K562 (cell line): ENCODE measurements around the gene AK2. TPM values are rescaled to one million over a fixed set of nuclear protein-coding genes. Genes with fewer than 3 reads are reported as not detected.

Experiments used
- ATAC-seq: fragments of 200-7000 bp; cut with Tn5 transposase; 3 replicates; pipeline ENCODE4 v1.9.1; 2020; ENCODE audit warnings: moderate library complexity
- BruUV-seq: library from RNA; stranded (reverse); fragments of 400-500 nt; replicated peaks from 2 replicates; lab custom pipeline; 2021; lab: Mats Ljungman, UMichigan
- CTCF ChIA-PET: fragments of 300-600 bp; formaldehyde crosslinking; extraction: SDS; loops from one replicate; lab custom pipeline; 2021; ENCODE audit warnings: low intra/inter-chr PET ratio; lab: Yijun Ruan, JAX
- POLR2A ChIA-PET: fragments of 300-600, 350-650 bp; sonication (Branson Sonifier 250); formaldehyde crosslinking; extraction: SDS; loops from one replicate; lab custom pipeline; 2021; ENCODE audit warnings: antibody characterized with exemption, inconsistent platforms; lab: Yijun Ruan, JAX
- DNase-seq, 4 experiments: peaks; one replicate each; pipeline versions ENCODE4 v3.0.0 to v3.0.0-alpha.2; 2011 to 2018; ENCODE audit warnings: low spot score in 3 of 4, mixed read lengths in 3 of 4; ENCODE audit errors: extremely low read depth in 1 of 4
- FAIRE-seq: peaks from 2 replicates; lab custom pipeline; 2011; peaks lifted over from hg19 to GRCh38; lab: Jason Lieb, UNC
- H2AFZ ChIP-seq: 2 replicates; pipeline ENCODE4 v1.6.0; 2011; ENCODE audit warnings: low read depth, low read length, control low read depth, inconsistent platforms
- H3K27ac ChIP-seq: fragments of 200-600 bp; 3 replicates; pipeline ENCODE4 v1.8.0; 2011; ENCODE audit warnings: low read depth, mild to moderate bottlenecking, control low read depth, inconsistent platforms, low read length, moderate library complexity, mixed read lengths; ENCODE audit errors: extremely low read depth
- H3K27me3 ChIP-seq, 2 experiments: fragments of 300-600 bp in 1 of 2; 2 replicates in 1 of 2; 3 replicates in 1 of 2; pipeline versions ENCODE4 v1.6.0 to v1.8.0; 2011; ENCODE audit warnings: inconsistent platforms in 2 of 2, low read length in 2 of 2, mild to moderate bottlenecking in 1 of 2, mixed read lengths in 1 of 2, moderate library complexity in 1 of 2; ENCODE audit not compliant: control insufficient read depth in 2 of 2, insufficient read depth in 2 of 2
- H3K36me3 ChIP-seq: fragments of 300-600 bp; 3 replicates; pipeline ENCODE4 v1.8.0; 2011; ENCODE audit warnings: mild to moderate bottlenecking, low read length, inconsistent platforms; ENCODE audit not compliant: control insufficient read depth, insufficient read depth
- H3K4me1 ChIP-seq, 2 experiments: fragments of 200-600 bp in 1 of 2; replicated peaks in 1 of 2; 2 replicates in 1 of 2; 3 replicates in 1 of 2; pipeline versions ENCODE4 v1.5.1 to v1.8.0; 2011; ENCODE audit warnings: inconsistent platforms in 2 of 2, low read length in 2 of 2, mild to moderate bottlenecking in 1 of 2, mixed read lengths in 1 of 2, moderate library complexity in 1 of 2; ENCODE audit not compliant: control insufficient read depth in 2 of 2, insufficient read depth in 2 of 2
- H3K4me2 ChIP-seq: 2 replicates; pipeline ENCODE4 v1.6.1; 2011; ENCODE audit warnings: low read length, control low read depth, inconsistent platforms, mixed read lengths; ENCODE audit not compliant: insufficient read depth
- H3K4me3 ChIP-seq: fragments of 200-600 bp; sonication (generic), shearing (Covaris generic); 2 replicates; pipeline ENCODE4 v1.5.1; 2016; ENCODE audit warnings: control low read depth, inconsistent platforms
- H3K79me2 ChIP-seq: fragments of 200-600 bp; 3 replicates; pipeline ENCODE4 v1.8.0; 2011; ENCODE audit warnings: low read length, inconsistent platforms; ENCODE audit not compliant: control insufficient read depth, insufficient read depth
- H3K9ac ChIP-seq, 2 experiments: 2 replicates each; pipeline versions ENCODE4 v1.6.0 to v1.6.1; 2011; ENCODE audit warnings: low read depth in 2 of 2, low read length in 2 of 2, control low read depth in 1 of 2, inconsistent platforms in 1 of 2, mild to moderate bottlenecking in 1 of 2, mixed read lengths in 1 of 2; ENCODE audit not compliant: insufficient read depth in 1 of 2
- H3K9me1 ChIP-seq: one replicate; pipeline ENCODE4 v1.6.0; 2011; ENCODE audit warnings: inconsistent platforms, mild to moderate bottlenecking, low read length, moderate library complexity; ENCODE audit not compliant: control insufficient read depth, insufficient read depth
- H3K9me3 ChIP-seq: replicated peaks from 2 replicates; pipeline ENCODE4 v1.5.1; 2011; ENCODE audit warnings: low read depth, low read length, inconsistent platforms; ENCODE audit not compliant: control insufficient read depth, insufficient read depth
- H4K20me1 ChIP-seq: replicated peaks from 2 replicates; pipeline ENCODE4 v1.6.1; 2011; ENCODE audit warnings: low read length, inconsistent platforms, mixed read lengths; ENCODE audit not compliant: control insufficient read depth, insufficient read depth
- CBFA2T3 ChIP-seq: fragments of 450-650 bp; IDR thresholded peaks from 2 replicates; pipeline ENCODE4 v1.6.1; 2017
- CXXC5 ChIP-seq: fragments of 250-450 bp; sonication (Bioruptor Pico); IDR thresholded peaks from 2 replicates; pipeline ENCODE4 v1.8.0; 2022; ENCODE audit warnings: inconsistent platforms, mild to moderate bottlenecking, moderate library complexity
- KLF13 ChIP-seq: fragments of 450-650 bp; IDR thresholded peaks from 2 replicates; pipeline ENCODE4 v1.6.1; 2016; ENCODE audit warnings: missing genetic modification characterization, low read depth, mild to moderate bottlenecking, missing compliant biosample characterization, moderate library complexity, borderline replicate concordance
- L3MBTL2 ChIP-seq: fragments of 450-650 bp; IDR thresholded peaks from 2 replicates; pipeline ENCODE4 v1.6.1; 2016; ENCODE audit warnings: mild to moderate bottlenecking, moderate library complexity
- POLR3G ChIP-seq: IDR thresholded peaks from 2 replicates; pipeline ENCODE4 v1.6.1; 2011; ENCODE audit not compliant: insufficient read length, insufficient replicate concordance; ENCODE audit errors: extremely low read depth
- SAP30 ChIP-seq: fragments of 200-600 bp; sonication (generic); IDR thresholded peaks from 2 replicates; pipeline ENCODE4 v1.6.1; 2012; ENCODE audit warnings: borderline replicate concordance, low read depth, mild to moderate bottlenecking, moderate library complexity, low read length, control low read depth, inconsistent platforms; ENCODE audit not compliant: insufficient read depth, poor library complexity, severe bottlenecking
- SMAD4 ChIP-seq: fragments of 250-450 bp; sonication (Bioruptor Pico); conservative IDR thresholded peaks from 2 replicates; pipeline ENCODE4 v1.8.0; 2021; ENCODE audit warnings: inconsistent platforms, mild to moderate bottlenecking, moderate library complexity
- ZNF717 ChIP-seq: fragments of 250-450 bp; sonication (Bioruptor Pico); IDR thresholded peaks from 2 replicates; pipeline ENCODE4 v1.5.0; 2021
- WGBS: fragments of 100-300 bp; shearing (Covaris generic); methylation state at CpG from one replicate; pipeline ENCODE4 v1.1.6; 2016; ENCODE audit warnings: low coverage, mixed read lengths; ENCODE audit not compliant: insufficient coverage; ENCODE audit errors: missing lambda C conversion rate; 5-methylcytosine and 5-hydroxymethylcytosine counted together
- in situ Hi-C: fragments of 300-500 bp; cut with MboI; formaldehyde crosslinking; loops from 4 replicates; pipeline ENCODE4 v1.15.0; 2018; ENCODE audit warnings: inconsistent platforms, mixed read lengths
- intact Hi-C: fragments of 100-400 bp; cut with micrococcal nuclease; formaldehyde crosslinking; loops from 2 replicates; pipeline ENCODE4 v1.14.2; 2022
- polyA plus RNA-seq, 8 experiments: library from polyadenylated mRNA; depleted of rRNA in 4 of 8; stranded (reverse) in 5 of 8; unstranded in 3 of 8; fragments of >200 nt; fragmentation: Nextera tagmentation in 2 of 8; fragmentation: Illumina TruSeq in 1 of 8; extraction: Ambion mirVana in 2 of 8; extraction: Trizol in 1 of 8; gene quantifications; 2 replicates each; pipeline versions ENCODE4 v1.2.1 to v1.2.3, GENCODE V29; 2011 to 2014; ENCODE audit warnings: inconsistent platforms in 1 of 8, missing spikeins in 1 of 8
- total RNA-seq, 7 experiments: library from RNA; depleted of rRNA in 6 of 7; stranded (reverse); fragments of >200 nt in 6 of 7; fragmentation: Illumina TruSeq in 2 of 7; extraction: Trizol in 2 of 7; gene quantifications; 2 replicates each; pipeline versions ENCODE4 v1.2.1 to v1.2.3, GENCODE V29; 2011 to 2021; ENCODE audit warnings: low replicate concordance in 1 of 7
- TF ChIP-seq, protein P1 (sequence below): sonication (generic); formaldehyde crosslinking; IDR thresholded peaks from 2 replicates; pipeline ENCODE4 v1.8.0; 2023; ENCODE audit warnings: mild to moderate bottlenecking, missing genetic modification reagents
- TF ChIP-seq, protein P2 (sequence below), 2 experiments: IDR thresholded peaks; 2 replicates each; pipeline ENCODE4 v1.6.1; 2012; ENCODE audit warnings: improper control_type of control experiment in 2 of 2, low read depth in 2 of 2, low read length in 2 of 2, borderline replicate concordance in 1 of 2
- TF ChIP-seq, protein P3 (sequence below): fragments of 450-650 bp; IDR thresholded peaks from 2 replicates; pipeline ENCODE4 v1.6.1; 2016; ENCODE audit warnings: low read depth, mild to moderate bottlenecking, moderate library complexity

Gene AK2
- total and polyA plus RNA-seq, 9 of the 15 experiments (the other 6 are each of a cell fraction or from before 2014, with no cell fraction given): 105 to 1,050 (median 509) TPM

DNA sequence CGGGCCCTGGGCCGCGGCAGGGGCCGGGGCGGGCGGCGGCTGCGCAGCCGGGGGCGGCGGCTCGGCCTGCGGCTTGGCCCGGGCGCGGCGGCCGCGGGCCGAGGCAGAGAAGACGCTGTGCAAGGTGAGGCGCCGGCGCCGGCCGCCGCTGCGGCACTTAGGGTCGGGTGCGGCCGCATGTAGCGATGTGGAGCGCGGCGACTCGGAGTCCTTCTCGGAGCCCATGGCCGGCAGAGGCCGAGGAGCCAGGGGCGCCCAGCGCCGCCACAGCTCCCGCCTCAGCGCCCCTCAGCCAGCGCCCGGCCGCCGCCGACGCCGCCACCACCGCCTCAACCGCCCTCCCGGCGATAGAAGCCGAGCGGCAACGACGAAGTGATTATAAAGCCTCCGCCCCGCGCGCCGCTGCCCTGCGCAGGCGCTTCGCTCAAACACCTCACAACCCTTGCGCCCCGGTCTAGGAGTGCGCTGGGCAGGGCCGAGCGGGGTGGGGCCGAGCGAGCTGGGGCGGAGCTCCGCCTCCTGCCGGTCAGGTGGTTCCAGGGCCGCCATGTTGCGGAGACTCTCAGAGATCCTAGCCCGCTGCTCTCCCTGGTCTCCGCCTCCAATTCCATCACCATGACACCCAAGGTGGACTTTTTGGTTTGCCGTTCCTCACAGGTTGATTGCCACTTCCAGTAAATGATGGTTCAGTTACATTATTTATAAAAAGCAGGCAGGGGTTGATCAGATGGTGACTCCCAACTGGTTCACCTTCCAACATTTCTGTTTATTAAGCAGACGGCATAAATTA, 72.0 kb downstream of the AK2 start, which contains the start of gene RNF19B (continued):
- TF ChIP-seq KLF13 (0 out of 2 replicates have a peak, but pooled peaks have one; percentile 55), POLR3G (no peak)

DNA sequence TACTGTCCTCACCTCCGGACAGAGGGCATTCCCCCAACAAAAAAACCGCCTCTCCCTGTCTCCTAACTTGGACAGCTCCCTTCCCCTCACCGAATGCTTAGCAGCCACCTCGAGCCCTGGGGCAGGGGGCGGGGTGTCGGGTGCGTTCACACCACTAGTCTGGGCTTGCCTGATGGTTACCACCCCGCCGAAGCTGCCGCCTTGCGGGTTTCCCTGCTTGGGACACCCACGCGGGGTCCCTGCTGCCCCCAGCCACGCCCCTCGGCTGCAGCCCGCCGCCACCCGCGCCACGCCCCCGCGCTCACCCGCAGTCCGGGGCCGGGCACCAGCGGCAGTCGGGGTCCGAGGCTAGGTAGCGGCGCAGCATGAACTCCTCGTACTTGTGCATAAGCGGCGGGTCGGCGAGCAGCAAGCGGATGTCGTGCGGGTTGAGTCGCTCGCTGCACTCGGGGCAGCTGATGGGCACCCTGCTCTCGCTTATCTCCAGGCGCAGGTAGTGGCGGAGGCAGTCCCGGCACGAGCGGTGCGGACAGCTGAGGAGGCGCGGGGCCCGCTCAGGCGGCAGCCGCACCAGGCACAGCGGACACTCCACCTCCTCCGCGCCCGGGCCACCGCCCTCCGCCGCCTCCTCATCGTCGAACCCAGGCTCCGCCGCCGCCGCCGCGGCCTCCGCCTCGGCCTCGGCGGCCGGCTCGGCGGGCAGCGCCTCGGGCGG, 72.8 kb downstream of the AK2 start:
- under 1% methylated on average over 64 of the region's 78 CpGs for WGBS
- POLR2A ChIA-PET: interaction anchor here (0.6 to 2.8 kb wide), 25 partner anchors 8 to 482 kb away, joined by 3 to 22 read pairs (median 4); no protein-coding TSS in a partner anchor
- H3K9ac ChIP-seq: peak overlapping the region; percentile 43 to 96; a peak in 3 of 4 replicates
- TF ChIP-seq, protein P1, sequence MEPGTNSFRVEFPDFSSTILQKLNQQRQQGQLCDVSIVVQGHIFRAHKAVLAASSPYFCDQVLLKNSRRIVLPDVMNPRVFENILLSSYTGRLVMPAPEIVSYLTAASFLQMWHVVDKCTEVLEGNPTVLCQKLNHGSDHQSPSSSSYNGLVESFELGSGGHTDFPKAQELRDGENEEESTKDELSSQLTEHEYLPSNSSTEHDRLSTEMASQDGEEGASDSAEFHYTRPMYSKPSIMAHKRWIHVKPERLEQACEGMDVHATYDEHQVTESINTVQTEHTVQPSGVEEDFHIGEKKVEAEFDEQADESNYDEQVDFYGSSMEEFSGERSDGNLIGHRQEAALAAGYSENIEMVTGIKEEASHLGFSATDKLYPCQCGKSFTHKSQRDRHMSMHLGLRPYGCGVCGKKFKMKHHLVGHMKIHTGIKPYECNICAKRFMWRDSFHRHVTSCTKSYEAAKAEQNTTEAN (CRISPR knock-in tag): peak; percentile 79; the same call in 1 of the 2 replicates
- peak; percentile 71 for TF ChIP-seq CXXC5 (CRISPR knock-in tag)
- TF ChIP-seq SAP30: peak; percentile 83
- TF ChIP-seq, protein P2, sequence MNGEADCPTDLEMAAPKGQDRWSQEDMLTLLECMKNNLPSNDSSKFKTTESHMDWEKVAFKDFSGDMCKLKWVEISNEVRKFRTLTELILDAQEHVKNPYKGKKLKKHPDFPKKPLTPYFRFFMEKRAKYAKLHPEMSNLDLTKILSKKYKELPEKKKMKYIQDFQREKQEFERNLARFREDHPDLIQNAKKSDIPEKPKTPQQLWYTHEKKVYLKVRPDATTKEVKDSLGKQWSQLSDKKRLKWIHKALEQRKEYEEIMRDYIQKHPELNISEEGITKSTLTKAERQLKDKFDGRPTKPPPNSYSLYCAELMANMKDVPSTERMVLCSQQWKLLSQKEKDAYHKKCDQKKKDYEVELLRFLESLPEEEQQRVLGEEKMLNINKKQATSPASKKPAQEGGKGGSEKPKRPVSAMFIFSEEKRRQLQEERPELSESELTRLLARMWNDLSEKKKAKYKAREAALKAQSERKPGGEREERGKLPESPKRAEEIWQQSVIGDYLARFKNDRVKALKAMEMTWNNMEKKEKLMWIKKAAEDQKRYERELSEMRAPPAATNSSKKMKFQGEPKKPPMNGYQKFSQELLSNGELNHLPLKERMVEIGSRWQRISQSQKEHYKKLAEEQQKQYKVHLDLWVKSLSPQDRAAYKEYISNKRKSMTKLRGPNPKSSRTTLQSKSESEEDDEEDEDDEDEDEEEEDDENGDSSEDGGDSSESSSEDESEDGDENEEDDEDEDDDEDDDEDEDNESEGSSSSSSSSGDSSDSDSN (IDR thresholded peaks at IDR 0.05; ENCODE audit: borderline replicate concordance in 1 of 2, low read depth in 2 of 2, low read length in 2 of 2): peak; percentile 46 to 92; a peak in 2 of 4 replicates
- no peak for TF ChIP-seq ZNF717 (CRISPR knock-in tag)
- peak; percentile 74 for TF ChIP-seq CBFA2T3
- 0 out of 2 replicates have a peak, but pooled peaks have one; percentile 41 for TF ChIP-seq SMAD4 (CRISPR knock-in tag)
- TF ChIP-seq, protein P3, sequence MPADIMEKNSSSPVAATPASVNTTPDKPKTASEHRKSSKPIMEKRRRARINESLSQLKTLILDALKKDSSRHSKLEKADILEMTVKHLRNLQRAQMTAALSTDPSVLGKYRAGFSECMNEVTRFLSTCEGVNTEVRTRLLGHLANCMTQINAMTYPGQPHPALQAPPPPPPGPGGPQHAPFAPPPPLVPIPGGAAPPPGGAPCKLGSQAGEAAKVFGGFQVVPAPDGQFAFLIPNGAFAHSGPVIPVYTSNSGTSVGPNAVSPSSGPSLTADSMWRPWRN: peak; percentile 63; the same call in 1 of the 2 replicates
- TF ChIP-seq L3MBTL2: peak; percentile 71

More for the DNA sequence above, 72.8 kb downstream of the AK2 start:
- Histone ChIP-seq H2AFZ (peak overlapping the region; percentile 71), H3K27me3 (no peaks in the 10 kb centered on the region), H4K20me1 (peaks cover 16% of the 10 kb centered on the region), H3K79me2 (peaks cover 37% of the 10 kb centered on the region), H3K4me1 (peaks cover 28 to 36% of the 10 kb centered on the region in 2 experiments), H3K9me3 (no peaks in the 10 kb centered on the region), H3K36me3 (no peaks in the 10 kb centered on the region), H3K4me3 (peak overlapping the region; percentile 63), H3K27ac (peak overlapping the region; percentile 28; the same call in 2 of the 3 replicates), H3K4me2 (peak overlapping the region; percentile 94), H3K9me1 (no peaks in the 10 kb centered on the region)
- intact Hi-C loops: loop anchor here (1.0 to 5.0 kb wide), 2 partner anchors 25 to 43 kb away; no protein-coding TSS in a partner anchor
- in situ Hi-C loops: no loop called here
- FAIRE-seq: no peak
- CTCF ChIA-PET: no interaction called here
- BruUV-seq: no TSS peak
- peak; percentile 56 for ATAC-seq
- peak; percentile 72 to 88 (median 80) for DNase-seq
